ENCODE data around the gene HOXD11.

HOXD11 gene

DNA sequence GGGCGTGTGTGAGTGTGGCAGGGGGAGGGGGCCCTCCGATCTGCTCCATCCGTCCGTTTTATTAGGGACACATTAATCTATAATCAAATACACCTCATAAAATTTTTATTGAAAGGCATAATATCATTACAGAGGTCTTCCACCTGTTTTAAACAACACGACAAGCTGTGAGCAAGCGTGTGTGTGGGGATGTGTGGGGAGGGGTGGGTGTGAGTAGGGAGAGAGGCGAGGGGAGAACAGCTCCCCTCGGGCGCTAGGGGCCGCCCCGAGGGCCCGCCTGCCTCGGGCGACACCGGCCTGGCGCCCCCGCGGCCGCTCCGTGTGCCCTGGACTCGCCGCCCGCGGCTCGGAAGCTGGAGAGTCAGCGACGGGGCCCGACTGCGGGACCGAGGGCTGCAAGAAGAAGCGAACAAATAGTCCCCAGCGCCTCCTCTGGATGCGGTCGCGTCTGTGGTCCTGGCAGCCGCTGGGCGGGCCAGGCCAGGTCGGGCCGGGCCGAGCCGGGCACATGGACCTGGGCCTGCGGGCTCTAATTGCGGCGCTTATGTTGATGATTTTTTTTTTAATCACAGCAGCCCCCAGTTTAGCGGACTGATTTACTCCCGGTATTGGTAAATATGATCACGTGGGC, 15.1 kb downstream of the HOXD11 start:
- DNase-seq (ENCODE audit: low read depth): no peak

DNA sequence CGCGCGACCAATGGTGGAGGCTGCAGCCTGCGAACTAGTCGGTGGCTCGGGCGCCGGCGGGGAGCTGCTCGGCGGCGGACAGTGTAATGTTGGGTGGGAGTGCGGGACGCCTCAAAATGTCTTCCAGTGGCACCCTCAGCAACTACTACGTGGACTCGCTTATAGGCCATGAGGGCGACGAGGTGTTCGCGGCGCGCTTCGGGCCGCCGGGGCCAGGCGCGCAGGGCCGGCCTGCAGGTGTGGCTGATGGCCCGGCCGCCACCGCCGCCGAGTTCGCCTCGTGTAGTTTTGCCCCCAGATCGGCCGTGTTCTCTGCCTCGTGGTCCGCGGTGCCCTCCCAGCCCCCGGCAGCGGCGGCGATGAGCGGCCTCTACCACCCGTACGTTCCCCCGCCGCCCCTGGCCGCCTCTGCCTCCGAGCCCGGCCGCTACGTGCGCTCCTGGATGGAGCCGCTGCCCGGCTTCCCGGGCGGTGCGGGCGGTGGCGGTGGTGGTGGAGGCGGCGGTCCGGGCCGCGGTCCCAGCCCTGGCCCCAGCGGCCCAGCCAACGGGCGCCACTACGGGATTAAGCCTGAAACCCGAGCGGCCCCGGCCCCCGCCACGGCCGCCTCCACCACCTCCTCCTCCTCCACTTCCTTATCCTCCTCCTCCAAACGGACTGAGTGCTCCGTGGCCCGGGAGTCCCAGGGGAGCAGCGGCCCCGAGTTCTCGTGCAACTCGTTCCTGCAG, 15.8 kb downstream of the HOXD11 start, which contains the start of gene HOXD9:
Gene HOXD9, plus strand, starts transcription at position 37 of the 728 bp plus-strand sequence. Its CDS starts 50 bp downstream, at position 87.
- DNase-seq (ENCODE audit: low read depth): no peak

DNA sequence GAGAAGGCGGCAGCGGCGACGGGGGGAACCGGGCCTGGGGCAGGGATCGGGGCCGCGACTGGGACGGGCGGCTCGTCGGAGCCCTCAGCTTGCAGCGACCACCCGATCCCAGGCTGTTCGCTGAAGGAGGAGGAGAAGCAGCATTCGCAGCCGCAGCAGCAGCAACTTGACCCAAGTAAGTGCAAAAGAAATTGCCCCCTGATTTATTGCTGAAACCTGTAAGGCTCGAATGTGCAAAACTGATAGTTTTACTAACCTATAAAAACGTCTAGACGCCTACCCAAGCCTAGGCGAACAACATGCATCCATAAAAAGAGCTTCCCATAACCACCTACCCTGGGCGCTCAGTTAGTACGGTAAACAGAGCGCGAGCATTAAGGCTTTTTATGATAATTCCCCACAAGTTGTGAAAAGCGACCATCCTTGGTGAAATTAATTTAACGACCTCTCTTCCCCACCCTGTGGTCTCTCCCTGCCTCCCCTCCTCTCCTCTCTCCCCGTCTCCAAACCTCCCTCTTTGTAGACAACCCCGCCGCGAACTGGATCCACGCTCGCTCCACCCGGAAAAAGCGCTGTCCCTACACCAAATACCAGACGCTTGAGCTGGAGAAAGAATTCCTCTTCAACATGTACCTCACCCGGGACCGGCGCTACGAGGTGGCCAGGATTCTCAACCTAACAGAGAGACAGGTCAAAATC, 16.5 kb downstream of the HOXD11 start:
- DNase-seq (ENCODE audit: low read depth): no peak

DNA sequence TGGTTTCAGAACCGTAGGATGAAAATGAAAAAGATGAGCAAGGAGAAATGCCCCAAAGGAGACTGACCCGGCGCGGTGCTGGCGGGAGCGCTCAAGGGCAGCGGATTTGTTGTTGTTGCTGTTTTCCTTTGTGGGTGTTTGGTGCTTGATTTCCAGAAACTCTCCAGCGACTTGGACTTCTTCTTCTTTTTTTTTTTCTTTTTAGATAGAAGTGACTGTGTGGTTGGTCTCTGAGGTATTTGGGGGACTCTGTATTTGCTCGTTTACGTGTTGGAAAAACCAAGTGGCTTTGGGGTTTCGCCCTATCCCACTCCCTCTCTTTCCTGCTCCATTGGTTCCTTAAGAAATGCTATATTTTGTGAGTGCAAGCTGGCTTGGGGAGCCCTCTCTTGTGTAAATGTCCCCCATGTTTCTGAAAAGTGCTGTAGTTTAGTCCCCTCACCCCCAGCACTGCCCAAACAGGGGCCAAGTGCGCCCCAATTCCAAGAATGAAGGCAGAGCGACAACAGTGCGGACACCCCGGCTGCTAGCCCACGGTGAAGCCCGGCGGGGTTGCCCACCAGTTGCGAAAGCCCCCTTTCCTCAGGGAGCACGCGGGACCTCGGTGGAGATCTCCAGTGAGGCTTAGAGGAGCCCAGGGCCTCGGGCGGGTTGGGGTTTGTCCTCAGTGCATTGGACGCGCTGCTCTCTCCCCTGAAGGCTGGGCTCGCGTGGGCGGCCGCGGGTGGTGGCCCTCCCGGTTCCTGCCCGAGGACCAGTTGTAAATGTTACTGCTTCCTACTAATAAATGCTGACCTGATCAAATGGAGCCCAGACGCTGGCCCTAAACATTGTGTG, 17.2 kb downstream of the HOXD11 start:
- DNase-seq (ENCODE audit: low read depth): no peak

DNA sequence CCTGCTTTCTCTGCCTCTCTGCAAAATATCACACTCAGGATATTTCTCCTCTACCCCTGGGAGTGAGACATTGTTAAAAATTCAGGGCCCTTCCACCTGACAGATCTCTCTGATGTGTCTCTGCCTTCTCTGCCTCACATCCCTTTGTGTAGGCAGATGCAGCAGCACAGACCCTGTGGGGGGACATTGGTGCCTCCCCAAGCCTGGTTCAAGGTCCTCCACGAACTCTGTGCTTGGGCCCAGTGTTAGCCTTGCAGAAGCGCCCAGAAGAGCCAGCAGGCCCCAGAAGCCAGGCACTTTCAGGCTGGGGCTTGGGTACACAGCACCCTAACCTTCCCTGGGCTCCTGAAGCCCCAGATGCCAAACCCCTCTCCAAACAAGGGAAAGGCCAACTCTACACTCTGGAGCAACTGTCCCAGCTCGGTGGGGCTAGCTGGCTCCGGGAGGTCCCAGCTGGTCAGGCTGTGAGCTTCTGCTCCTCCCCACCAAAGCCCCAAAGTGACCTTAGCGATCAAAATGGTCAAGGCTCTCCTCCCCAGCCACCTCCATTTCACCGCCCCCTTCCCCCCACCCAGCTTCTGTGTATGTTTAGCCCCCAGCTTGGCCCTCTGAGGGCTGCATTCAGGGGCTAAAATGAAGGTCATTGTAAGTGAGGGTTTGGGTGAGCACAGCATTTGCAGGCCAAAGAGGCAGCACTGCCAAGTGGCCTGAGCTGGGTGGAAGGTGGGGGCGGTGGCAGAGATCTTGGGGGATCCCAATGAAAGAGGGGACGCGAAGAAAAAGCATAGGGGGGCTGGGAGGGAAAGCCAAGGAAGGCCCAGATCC, 18.1 kb downstream of the HOXD11 start:
- no peak for DNase-seq (ENCODE audit: low read depth)

DNA sequence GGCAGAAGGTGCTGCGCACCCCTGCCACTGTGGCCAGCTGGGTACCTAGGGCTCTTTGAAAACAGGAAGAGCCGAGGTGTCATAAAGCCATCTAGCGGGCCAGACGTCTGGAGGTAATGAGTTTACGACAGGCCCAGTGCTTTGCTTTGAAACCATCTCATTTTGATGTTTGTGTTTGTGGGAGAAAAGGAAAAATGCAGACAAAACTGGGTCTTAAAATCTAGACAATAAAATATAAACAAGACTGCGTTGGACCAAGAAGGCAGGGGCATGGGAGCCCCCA, 18.6 kb downstream of the HOXD11 start:
- DNase-seq (ENCODE audit: low read depth): no peak

DNA sequence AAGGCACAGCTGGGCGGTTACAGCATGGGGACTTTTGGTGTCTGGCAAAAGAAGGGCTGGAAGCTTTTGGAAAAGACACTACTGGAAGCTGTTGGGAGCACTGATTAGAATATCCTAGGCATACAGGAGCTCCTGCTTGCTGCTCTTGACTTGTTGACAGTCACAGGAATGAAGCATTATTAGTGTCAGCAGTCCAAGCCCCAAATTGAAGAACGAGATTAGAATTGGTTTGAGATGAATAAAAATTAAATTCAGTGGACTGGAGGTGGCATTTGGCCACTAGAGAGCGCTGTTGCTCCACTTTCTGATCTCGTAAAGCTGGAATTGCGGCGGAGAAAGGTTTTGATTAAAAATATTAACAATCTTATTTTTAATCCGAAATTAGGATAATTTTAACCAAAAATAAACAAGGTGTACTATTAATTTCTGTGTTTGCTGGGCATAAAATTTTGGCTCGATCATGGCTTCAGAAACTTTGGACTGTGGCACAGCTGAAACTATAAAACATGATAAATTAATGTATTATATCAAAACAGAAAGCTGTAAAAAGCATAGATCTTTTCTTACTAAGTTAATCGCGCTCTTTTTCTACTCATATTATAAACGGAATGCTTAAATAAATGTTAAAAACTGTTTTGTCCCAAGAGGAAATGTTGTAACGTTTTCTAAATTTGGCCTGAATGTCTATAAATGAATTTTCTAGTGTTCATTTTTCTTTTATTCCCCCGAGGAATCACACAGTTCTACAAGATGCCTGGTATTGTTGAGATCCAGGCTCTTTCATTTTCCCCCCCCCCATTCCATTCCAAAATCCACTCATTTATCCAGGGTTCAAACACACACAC, 20.1 kb downstream of the HOXD11 start:
- peak; percentile 67 for DNase-seq (ENCODE audit: low read depth)

DNA sequence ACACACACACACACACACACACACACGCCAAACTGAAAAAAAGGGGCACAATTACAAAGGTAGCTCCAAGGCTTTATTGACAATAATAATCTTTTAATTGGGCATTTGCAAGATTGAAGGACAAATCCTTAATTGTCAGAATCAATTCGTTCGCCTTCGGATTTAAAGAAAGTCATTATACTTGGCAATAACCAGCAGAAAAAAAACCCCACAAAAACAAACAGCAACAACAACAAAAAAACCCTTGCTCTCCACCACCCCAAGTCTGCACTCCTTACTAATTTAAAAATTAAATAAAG, 20.6 kb downstream of the HOXD11 start:
- DNase-seq (ENCODE audit: low read depth): no peak

DNA sequence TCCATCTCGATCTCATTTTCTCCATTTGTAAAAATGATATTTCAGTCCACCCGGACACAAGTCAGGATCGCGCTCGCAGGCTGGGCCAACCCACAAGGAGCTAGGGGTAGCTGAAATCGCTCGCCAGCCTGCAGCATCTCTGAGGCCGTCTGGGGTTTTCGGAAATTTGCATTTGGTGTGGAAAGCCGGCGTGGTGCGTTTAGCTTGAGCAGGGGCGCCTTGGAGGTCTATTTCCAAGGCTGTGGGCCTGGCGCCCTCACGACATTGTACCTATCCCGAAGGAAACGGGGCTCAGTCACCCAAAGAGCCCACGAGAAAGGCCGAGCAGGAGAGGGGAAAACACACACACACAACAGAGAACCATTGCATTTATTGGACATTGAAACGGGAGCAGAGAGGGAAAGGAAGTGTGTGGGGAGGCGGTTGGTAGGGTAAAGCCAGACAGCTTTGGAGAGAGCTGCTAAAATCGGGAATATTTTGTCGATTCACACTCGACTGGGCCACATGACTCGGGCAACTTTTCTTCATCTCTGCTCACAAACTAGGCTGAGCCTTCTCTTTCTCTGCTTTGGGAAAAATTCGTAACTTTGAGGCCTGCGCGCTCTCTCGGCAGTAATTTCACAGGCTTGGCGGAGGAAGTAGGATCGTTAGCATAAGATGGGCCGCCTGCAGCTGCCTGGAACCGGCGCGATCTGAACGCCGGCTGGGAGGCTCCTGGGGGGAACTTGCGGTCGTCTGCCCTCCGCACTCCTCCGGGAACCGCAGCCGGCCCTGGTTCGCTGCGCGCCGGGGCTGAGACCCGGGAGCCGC, 21.3 kb downstream of the HOXD11 start:
- DNase-seq (ENCODE audit: low read depth): no peak

DNA sequence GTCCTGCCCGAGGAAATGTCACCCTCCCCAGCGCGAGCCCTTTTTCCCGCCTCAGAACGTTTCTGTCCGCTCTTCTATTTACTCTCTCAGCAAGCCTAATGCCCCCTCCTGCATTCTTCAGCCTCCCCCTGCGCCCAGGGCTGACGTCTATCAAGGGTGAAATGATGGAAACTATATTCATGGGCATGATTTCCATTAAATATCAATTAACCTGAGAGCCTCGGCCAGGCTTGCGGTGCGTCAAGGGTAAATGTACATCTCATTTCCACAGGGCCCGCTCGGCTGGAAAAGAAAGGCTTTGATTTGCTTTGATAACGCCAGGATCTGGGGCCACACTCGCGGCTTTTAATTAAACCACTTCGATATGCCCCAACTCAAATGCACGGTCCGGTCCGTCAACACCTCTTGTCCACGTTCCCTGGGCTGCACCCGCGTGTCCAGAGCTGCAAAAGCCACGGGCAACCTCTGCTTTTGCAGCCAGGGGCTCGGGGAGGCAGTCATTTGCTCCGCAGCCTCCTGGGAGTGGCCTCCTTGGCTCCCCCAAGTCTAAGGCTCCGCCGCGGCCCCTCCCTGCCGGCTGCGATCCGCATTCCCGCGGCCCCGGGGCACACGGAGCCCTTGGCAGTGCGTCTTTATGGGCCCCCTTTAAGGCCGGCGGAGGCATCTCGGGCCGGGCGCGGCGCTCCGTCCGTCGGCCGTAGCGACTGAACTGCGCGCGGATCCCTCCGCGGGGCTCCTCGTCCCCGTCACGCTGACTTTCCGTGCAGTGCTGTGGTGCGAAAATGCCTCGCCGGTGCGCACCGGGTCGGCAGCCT, 22.1 kb downstream of the HOXD11 start, which contains the start of gene HOXD8:
Gene HOXD8, plus strand, starts transcription at position 724 of the 815 bp plus-strand sequence. CDS start 662 bp downstream, outside the sequence.
- no peak for DNase-seq (ENCODE audit: low read depth)

DNA sequence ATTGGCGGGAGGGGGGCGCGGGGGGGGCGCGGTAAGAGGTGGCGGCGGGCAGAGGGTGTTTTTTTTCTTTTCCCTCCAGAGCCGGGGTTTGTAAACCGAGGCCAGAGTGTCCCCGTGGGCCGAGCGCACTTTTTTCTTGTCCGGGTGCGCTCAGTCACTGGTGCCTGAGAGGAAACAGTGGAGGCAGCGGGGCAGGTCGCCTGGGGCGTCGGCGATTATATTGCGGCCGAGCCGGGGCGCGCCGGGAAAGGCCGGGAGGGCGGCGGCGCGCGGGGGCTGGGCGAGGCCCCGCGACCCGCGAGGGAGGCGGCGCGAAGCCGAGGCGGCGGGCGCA, 22.7 kb downstream of the HOXD11 start:
- DNase-seq (ENCODE audit: low read depth): no peak

DNA sequence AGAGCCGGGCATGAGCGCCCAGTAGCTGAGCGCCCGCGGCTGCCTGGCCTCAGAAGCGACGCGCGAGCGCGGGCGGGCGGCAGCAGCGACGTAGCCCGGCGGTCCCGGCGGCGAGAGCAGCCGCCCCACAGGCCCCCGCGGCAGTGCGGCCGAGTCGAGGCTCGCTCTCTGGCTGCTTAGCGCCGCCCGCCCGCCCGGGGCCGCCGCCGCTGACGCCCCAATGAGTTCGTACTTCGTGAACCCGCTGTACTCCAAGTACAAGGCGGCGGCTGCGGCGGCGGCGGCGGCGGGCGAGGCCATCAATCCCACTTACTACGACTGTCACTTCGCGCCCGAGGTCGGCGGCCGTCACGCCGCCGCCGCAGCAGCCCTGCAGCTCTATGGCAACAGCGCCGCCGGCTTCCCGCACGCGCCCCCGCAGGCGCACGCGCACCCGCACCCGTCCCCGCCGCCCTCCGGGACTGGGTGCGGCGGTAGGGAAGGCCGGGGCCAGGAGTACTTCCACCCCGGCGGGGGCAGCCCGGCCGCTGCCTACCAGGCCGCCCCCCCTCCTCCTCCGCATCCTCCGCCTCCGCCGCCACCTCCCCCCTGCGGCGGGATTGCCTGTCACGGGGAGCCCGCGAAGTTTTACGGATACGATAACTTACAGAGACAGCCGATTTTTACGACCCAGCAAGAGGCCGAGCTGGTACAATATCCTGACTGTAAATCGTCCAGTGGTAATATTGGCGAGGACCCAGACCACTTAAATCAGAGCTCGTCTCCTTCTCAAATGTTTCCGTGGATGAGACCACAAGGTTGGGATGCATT, 23.3 kb downstream of the HOXD11 start:
- no peak for DNase-seq (ENCODE audit: low read depth)

DNA sequence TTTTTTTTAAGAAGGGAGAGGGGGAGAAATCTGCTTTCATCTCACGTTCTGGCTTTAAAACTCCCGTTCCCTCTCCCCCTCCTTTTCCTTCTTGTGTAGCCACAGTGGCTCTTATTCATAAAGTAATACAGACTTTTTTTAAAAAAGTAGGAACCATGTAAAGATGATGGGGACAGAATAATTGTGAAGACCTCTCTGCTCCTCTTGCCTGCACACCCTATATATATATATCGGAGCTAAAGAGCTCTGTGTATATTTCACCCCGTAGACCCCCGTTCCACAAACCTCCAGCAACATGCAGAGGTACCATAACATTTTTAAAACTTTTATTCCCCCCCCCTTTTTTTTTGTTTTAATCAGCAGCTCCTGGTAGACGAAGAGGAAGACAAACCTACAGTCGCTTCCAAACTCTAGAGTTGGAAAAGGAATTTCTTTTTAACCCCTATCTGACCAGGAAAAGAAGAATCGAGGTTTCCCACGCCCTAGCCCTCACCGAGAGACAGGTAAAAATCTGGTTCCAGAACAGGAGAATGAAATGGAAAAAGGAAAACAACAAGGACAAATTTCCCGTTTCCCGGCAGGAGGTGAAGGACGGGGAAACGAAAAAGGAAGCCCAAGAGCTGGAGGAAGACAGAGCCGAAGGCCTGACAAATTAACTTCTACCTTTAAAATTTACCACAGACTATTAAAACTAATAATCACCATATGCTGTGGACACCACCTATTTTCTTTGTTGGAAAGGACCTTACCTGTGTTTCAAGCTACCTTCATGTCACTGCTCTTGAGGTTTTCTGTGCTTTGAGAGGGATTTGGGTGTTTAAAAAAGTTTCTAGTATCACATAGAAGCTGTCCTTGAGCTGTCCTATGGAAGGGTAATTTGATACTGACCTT, 24.1 kb downstream of the HOXD11 start:
- DNase-seq (ENCODE audit: low read depth): no peak

DNA sequence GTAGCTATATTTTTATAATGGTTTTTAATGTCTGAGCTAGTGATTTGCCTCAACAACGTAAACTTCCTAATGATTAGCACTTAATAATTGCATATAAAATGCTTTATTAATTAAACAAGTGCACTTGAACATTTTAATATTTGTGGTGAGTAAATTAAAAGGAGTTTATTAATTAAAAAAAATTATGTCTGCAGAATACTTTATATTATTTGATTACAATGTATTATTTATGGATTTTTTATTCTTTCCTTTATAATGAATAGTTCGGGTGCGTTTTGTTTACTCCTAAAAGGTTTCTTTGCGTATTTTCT, 24.7 kb downstream of the HOXD11 start:
- DNase-seq (ENCODE audit: low read depth): no peak

DNA sequence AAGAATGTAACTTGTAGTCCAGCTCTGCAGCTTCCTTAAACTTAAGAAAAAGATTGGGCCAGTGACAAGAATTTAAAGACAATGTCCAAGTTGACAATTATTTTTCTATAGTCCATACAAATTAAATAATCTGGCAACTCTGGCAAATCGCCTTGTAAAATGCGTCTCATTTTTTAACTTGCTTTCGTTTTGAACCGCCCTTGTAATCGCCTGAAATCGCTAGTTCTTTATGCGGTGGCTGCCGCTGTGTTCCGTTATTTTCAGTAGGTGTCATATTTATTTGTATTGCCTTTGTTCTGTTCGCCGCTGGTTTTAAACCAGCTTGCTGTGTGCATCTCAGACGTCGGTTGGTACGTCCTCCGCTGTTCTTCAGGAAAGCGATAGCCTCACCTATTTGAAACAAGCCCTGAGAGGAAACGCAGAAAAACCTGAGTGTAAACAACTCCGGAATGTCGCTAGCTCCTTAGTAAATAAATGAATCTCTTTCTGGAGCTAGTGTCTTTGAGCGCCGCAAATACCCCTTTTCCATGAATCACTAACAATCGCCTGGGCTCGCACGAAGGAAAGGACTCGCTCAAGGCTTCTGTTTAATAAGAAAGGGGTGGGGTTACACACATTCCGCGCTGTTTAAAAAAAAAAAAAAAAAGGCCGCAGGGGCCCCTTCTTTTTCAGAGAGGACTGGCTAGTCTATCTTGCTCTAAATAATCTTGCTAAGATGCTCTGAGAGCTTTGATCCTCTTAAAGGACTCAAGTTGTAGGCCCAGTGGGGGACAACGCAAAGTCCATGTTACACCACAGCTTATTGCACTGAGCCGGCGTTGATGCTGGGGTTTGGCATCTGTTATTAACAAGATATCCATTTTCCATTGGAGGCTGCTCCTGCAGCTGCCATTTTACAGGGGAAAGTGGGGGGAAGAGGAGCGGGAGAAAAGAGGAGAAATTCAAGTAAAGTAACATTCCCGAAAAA, 25.4 kb downstream of the HOXD11 start:
- DNase-seq (ENCODE audit: low read depth): no peak

DNA sequence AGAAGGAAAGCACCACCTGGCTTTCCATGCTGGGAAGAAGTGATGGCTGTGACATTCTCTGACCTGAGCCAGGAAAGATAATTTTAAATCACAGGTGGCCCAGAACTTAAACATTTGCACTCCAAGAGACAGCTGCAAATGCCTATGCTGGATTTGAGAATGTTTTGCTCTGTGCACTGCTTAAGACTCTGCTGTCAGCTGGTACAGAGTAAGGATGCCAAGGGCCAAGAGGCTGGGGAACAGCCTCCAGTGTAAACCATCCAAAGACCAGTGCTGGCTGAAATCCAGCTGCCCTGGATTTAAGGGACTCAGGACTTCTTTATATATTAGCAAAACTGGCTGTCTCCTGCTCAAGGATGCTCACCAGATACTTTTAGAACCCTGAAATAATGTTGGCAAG, 26.3 kb downstream of the HOXD11 start:
- no peak for DNase-seq (ENCODE audit: low read depth)

Measured in stimulated activated CD8-positive, alpha-beta memory T cell treated with anti-CD3 and anti-CD28 coated beads, Interleukin-12 subunit alpha, Interleukin-12 subunit beta, amount 100 ng/mL, for 1 hour (primary cell).